ENCODE data around the gene TENM4.

The TENM4 gene

GRCh38 chr11:78823588-78823987, 617.2 kb downstream of the TENM4 start:
- Histone ChIP-seq H3K27me3 (no peaks in the 10 kb centered on the region), H3K36me3 (no peaks in the 10 kb centered on the region), H3K27ac (no peak overlapping the region), H3K4me3 (no peak overlapping the region), H3K4me1 (peaks cover 0 to 8% (median 1%) of the 10 kb centered on the region in 4 donors), H3K9me3 (no peaks in the 10 kb centered on the region)
- no peak for DNase-seq
- TF ChIP-seq, protein P1, sequence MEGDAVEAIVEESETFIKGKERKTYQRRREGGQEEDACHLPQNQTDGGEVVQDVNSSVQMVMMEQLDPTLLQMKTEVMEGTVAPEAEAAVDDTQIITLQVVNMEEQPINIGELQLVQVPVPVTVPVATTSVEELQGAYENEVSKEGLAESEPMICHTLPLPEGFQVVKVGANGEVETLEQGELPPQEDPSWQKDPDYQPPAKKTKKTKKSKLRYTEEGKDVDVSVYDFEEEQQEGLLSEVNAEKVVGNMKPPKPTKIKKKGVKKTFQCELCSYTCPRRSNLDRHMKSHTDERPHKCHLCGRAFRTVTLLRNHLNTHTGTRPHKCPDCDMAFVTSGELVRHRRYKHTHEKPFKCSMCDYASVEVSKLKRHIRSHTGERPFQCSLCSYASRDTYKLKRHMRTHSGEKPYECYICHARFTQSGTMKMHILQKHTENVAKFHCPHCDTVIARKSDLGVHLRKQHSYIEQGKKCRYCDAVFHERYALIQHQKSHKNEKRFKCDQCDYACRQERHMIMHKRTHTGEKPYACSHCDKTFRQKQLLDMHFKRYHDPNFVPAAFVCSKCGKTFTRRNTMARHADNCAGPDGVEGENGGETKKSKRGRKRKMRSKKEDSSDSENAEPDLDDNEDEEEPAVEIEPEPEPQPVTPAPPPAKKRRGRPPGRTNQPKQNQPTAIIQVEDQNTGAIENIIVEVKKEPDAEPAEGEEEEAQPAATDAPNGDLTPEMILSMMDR (IDR thresholded peaks at IDR 0.05), result no peak
- intact Hi-C loops (cut with DNase I; ENCODE audit: low total_unique reads), result no loop called here

GRCh38 chr11:78822931-78823423, 617.9 kb downstream of the TENM4 start:
- TF ChIP-seq, protein P1 (IDR thresholded peaks at IDR 0.05), result no peak
- Histone ChIP-seq H3K36me3 (no peaks in the 10 kb centered on the region), H3K4me3 (no peak overlapping the region), H3K27me3 (no peaks in the 10 kb centered on the region), H3K9me3 (no peaks in the 10 kb centered on the region), H3K27ac (no peak overlapping the region), H3K4me1 (peaks cover 0 to 8% (median 1%) of the 10 kb centered on the region in 4 donors)
- intact Hi-C loops (cut with DNase I; ENCODE audit: low total_unique reads), result no loop called here
- DNase-seq, result no peak

- no peak for DNase-seq
- intact Hi-C loops (cut with DNase I; ENCODE audit: low total_unique reads), result no loop called here
- Histone ChIP-seq H3K4me1 (peaks cover 0 to 8% (median 1%) of the 10 kb centered on the region in 4 donors), H3K27me3 (no peaks in the 10 kb centered on the region), H3K27ac (no peak overlapping the region), H3K9me3 (no peaks in the 10 kb centered on the region), H3K4me3 (no peak overlapping the region), H3K36me3 (no peaks in the 10 kb centered on the region)
- TF ChIP-seq, protein P1 (IDR thresholded peaks at IDR 0.05), result no peak
These were observed 619.2 kb downstream of the TENM4 start for GRCh38 chr11:78821371-78822306.

- Histone ChIP-seq H3K27ac (no peak overlapping the region), H3K36me3 (no peaks in the 10 kb centered on the region), H3K27me3 (no peaks in the 10 kb centered on the region), H3K9me3 (no peaks in the 10 kb centered on the region), H3K4me3 (no peak overlapping the region), H3K4me1 (peaks cover 0 to 8% (median 1%) of the 10 kb centered on the region in 4 donors)
- TF ChIP-seq, protein P1 (IDR thresholded peaks at IDR 0.05), result no peak
- intact Hi-C loops (cut with DNase I; ENCODE audit: low total_unique reads), result no loop called here
- DNase-seq, result no peak
These were observed 620.1 kb downstream of the TENM4 start for GRCh38 chr11:78820741-78821140.

GRCh38 chr11:78818201-78818600, 622.6 kb downstream of the TENM4 start:
- DNase-seq, result no peak
- Histone ChIP-seq H3K27ac (no peak overlapping the region), H3K4me3 (no peak overlapping the region), H3K9me3 (no peaks in the 10 kb centered on the region), H3K27me3 (no peaks in the 10 kb centered on the region), H3K4me1 (peaks cover 0 to 1% (median 0%) of the 10 kb centered on the region in 4 donors), H3K36me3 (no peaks in the 10 kb centered on the region)
- TF ChIP-seq, protein P1 (IDR thresholded peaks at IDR 0.05), result no peak
- intact Hi-C loops (cut with DNase I; ENCODE audit: low total_unique reads), result no loop called here
